ENCODE measurements around the gene KRTAP12-2. TPM values are rescaled to one million over a fixed set of nuclear protein-coding genes. Genes with fewer than 3 reads are reported as not detected.

KRTAP12-2 gene
- total and polyA plus RNA-seq, 11 donors = not detected

- Histone ChIP-seq H3K9me3 (no peaks in the 10 kb centered on the region), H3K27me3 (peaks cover 26 to 90% (median 71%) of the 10 kb centered on the region in 9 donors), H3K4me3 (no peak overlapping the region), H3K4me1 (peaks cover 0 to 36% (median 12%) of the 10 kb centered on the region in 12 donors), H3K27ac (no peak overlapping the region), H3K36me3 (no peaks in the 10 kb centered on the region)
- DNase-seq (no peak), ATAC-seq (no peak)
- intact Hi-C loops (cut with DNase I) = no loop called here
- 3 to 12% (median 6%) methylated on average over 39 to 54 of the region's 54 CpGs for WGBS, 4 donors
- TF ChIP-seq CTCF (IDR thresholded peaks at IDR 0.05) = no peak
- TF ChIP-seq POLR2A (IDR thresholded peaks at IDR 0.05) = no peak
Observed at GRCh38 chr21:44706026-44706705, 39.4 kb upstream of the KRTAP12-2 start.

GRCh38 chr21:44704636-44705001, 37.9 kb upstream of the KRTAP12-2 start:
- WGBS, 4 donors = 18 to 36% (median 24%) methylated on average over 13 of the region's 13 CpGs
- Histone ChIP-seq H3K4me3 (no peak overlapping the region), H3K27me3 (peaks cover 23 to 90% (median 72%) of the 10 kb centered on the region in 9 donors), H3K27ac (no peak overlapping the region), H3K4me1 (peaks cover 0 to 26% (median 5%) of the 10 kb centered on the region in 12 donors), H3K36me3 (no peaks in the 10 kb centered on the region), H3K9me3 (no peaks in the 10 kb centered on the region)
- ATAC-seq (no peak), DNase-seq (no peak)
- intact Hi-C loops (cut with DNase I) = no loop called here
- TF ChIP-seq CTCF (IDR thresholded peaks at IDR 0.05) (no peak), POLR2A (IDR thresholded peaks at IDR 0.05) (no peak)

GRCh38 chr21:44703731-44704635, 37.3 kb upstream of the KRTAP12-2 start:
- peaks cover 0 to 19% (median 0%) of the 10 kb centered on the region in 12 donors for H3K4me1 ChIP-seq
- WGBS, 4 donors = 15 to 39% (median 36%) methylated on average over 8 to 13 of the region's 13 CpGs
- no peak for TF ChIP-seq CTCF (IDR thresholded peaks at IDR 0.05)
- no peak for TF ChIP-seq POLR2A (IDR thresholded peaks at IDR 0.05)
- intact Hi-C loops (cut with DNase I) = no loop called here
- DNase-seq (no peak), ATAC-seq (no peak)
- H3K9me3 ChIP-seq = no peaks in the 10 kb centered on the region
- H3K27ac ChIP-seq = no peak overlapping the region
- peaks cover 23 to 89% (median 68%) of the 10 kb centered on the region in 9 donors for H3K27me3 ChIP-seq
- H3K4me3 ChIP-seq = no peak overlapping the region
- no peaks in the 10 kb centered on the region for H3K36me3 ChIP-seq
